Measurements from ENCODE around the gene CGB7.
A peak's percentile ranks its signal among the peaks of the same experiment; 100 is the strongest.
"Not testable (repeated sequence)": the region's sequence is repeated elsewhere in the genome, so short reads cannot be mapped to it uniquely, and the experiment has no call there.

CGB7 gene

DNA sequence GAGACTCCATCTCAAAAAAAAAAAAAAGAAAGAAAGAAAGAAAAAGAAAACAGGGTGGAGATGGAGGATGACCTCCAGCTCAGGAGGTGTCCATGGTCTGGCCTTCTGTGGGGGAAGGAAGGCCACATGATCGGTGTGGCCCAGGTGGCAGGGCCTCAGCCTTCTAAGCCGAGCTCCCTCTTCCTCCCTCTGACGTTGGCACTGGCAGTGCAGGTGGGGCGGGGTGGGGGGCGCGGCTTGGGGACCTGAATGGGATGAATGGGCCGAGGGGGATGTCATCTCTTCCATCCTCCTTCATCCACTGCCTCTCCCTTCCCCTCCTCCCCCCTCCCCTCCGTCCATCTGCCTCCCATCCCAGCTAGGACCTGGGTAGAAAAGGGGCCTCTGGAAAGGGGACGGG, 17.8 kb downstream of the CGB7 start:
- not testable (repeated sequence) for DNase-seq

GRCh38 chr19:49038557-49039276, 18.8 kb downstream of the CGB7 start:
- DNase-seq: not testable (repeated sequence)

GRCh38 chr19:49038111-49038510, 19.4 kb downstream of the CGB7 start:
- DNase-seq: not testable (repeated sequence)

DNA sequence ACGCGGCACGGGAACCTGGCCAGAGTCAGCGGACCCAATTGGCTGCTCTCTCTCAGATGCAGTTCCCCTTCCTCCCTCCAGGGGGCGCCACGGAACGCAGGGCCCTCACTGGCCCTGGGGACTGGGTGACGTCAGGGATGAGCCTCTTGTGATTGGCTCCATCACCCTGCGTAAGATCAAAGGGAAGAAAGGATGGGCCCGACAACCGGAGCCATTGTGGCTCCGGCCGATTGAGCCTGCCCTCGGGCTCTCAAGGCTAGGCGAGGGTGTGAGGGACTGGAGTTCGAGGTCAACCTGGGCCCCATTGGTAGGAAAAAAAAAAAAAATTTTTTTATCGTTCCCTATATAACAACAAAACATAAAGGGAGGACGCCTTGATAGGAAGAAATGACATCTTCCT, 20.7 kb downstream of the CGB7 start, which contains the start of gene CGB1:
CGB1 (minus strand) TSS at position 81 of the 400 bp plus-strand sequence. CDS start 184 bp downstream, outside the sequence.
- DNase-seq: peak; percentile 30

- peak; percentile 52 for DNase-seq
Observed at GRCh38 chr19:49031642-49032301, 25.8 kb downstream of the CGB7 start, which contains the start of gene CGB2. CGB2 (plus strand) TSS chr19:49031890; CDS start chr19:49032096, 206 bp downstream.

GRCh38 chr19:49030323-49030722, 27.2 kb downstream of the CGB7 start:
- DNase-seq: not testable (repeated sequence)

- not testable (repeated sequence) for DNase-seq
Observed at GRCh38 chr19:49029749-49030148, 27.8 kb downstream of the CGB7 start.

GRCh38 chr19:49028686-49029085, 28.9 kb downstream of the CGB7 start:
- not testable (repeated sequence) for DNase-seq

- not testable (repeated sequence) for DNase-seq
Observed at GRCh38 chr19:49025599-49025998, 31.9 kb downstream of the CGB7 start.

- not testable (repeated sequence) for DNase-seq
Observed at GRCh38 chr19:49025088-49025487, 32.5 kb downstream of the CGB7 start.

- DNase-seq: not testable (repeated sequence)
Observed at GRCh38 chr19:49024233-49024632, 33.3 kb downstream of the CGB7 start, which contains the start of gene CGB3. CGB3 (minus strand) TSS chr19:49024333; CDS start chr19:49023971, 362 bp downstream.

DNA sequence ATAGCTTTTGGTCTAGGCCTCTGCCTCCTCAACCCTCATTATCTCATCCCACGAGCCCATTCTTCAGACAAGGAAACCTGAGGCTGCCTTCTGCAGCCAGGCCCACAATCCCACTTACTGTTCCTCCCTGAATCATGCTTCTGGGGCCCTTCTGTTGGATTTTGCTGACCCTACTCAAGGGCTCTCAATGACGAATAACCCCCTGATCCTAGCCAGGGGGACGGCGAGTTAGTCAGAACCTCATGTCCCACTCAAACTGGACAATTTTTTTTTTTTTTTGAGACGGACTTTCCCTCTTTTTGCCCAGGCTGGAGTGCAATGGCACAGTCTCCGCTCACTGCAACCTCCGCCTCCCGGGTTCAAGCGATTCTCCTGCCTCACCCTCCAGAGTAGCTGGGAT, 35.4 kb downstream of the CGB7 start:
- no peak for DNase-seq

DNA sequence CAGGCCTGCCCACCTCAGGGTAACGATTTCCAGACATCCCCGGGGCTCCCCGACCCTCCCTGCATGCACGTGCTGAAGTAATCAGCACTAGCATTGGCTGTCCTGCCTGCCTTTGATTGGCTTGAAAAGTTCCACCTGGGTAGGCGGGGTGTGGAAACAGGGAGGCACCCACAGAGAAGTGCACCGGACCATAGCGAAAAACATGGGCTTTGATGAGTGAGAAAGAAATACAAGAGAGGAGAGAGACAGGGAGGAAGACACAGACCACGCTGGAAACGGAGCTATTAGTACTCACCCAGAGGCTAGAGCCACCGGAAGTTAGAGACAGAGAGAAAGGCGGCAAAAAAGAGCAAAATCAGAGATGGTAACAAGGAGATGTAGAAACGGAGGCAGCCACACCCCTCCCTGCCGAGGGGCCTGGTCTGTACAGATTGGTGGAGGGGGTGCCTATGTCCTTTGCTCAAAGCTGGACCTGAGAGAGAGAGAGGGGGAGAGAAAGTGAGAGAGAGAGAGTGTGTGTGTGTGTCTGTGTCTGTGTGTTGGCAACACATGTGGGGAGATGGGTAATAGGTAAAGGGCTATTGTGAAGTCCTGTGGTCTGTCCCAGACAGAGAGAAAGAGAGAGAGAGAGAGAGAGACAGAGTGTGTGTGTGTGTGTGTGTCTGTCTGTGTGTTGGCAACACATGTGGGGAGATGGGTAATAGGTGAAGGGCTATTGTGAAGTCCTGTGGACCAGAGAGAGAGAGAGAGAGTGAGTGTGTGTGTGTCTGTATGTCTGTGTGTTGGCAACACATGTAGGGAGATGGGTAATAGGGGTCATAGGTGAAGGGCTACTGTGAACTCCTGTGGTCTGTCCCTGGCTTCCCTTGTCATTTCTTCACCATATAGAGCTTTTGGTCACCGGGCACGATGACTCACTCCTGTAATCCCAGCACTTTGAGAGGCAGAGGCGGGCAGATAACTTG, 36.3 kb downstream of the CGB7 start:
- no peak for DNase-seq

DNA sequence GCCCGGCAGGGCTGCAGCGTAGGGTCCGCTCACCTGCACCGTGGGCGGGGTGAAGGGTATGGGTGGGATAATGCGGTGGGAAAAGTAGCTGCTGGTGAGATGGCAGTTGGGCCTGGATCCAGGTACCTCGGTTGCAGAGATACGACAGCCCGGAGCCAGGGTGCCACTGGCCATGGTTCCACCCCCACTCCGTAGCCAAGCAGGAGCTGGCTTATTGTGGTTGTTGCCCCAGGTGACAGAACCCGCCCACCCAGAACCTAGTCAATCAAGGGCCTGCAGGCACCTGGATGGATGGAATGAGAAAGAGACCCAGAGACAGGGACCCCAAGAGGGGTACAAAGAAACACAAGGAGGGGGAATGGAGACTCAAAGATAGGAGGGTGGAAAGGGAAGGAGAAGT, 37.2 kb downstream of the CGB7 start:
- no peak for DNase-seq

- peak; percentile 60 for DNase-seq
Observed at GRCh38 chr19:49019242-49019932, 38.2 kb downstream of the CGB7 start.

DNA sequence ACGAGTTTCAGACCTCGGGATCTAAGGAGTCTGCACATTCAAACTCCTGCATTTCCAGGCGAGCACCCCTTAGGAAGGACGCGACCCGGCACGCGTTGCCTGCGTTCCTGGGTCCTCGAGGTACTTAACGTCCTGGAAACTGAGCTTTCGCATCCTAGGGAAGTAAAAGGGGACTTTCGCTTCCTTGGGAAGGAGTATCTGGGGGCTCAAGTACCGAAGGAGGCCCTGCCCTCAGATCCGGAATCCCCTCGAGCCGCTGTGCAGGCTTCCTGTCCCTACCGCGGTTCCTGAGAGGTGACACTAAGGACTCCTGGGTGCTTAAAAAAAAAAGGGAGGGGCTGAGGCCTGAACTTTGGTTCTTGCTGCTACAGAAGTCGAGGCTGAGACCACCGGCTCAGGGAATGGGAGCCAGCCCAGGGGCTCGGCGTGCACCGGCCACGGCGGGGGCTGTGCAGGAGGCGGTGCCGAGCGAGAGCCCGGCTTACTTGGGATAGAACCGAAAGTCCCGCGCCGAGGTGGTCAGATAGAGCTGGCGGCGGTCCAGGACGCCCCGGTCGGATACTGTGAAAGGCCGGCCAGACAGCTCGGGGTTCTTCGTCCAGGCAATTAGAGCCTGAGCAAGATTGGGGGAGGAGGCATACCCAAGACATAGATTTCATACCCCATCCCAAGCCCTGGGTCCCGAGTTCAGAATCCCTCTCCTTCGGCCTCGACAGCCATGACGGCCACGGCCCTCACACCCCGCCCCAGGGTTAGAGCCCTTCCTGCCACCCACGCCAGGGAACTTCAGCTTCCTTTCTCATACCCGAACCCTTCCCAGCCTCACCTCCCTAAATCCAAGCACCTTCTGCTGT, 38.9 kb downstream of the CGB7 start:
- DNase-seq: not testable (repeated sequence)

- peak; percentile 64 for DNase-seq
Observed at GRCh38 chr19:49017666-49018351, 39.7 kb downstream of the CGB7 start.

- DNase-seq: no peak
Observed at GRCh38 chr19:49017041-49017665, 40.4 kb downstream of the CGB7 start, which contains the start of gene LHB. LHB (minus strand) TSS chr19:49017091; CDS start chr19:49017081, 10 bp downstream.

DNA sequence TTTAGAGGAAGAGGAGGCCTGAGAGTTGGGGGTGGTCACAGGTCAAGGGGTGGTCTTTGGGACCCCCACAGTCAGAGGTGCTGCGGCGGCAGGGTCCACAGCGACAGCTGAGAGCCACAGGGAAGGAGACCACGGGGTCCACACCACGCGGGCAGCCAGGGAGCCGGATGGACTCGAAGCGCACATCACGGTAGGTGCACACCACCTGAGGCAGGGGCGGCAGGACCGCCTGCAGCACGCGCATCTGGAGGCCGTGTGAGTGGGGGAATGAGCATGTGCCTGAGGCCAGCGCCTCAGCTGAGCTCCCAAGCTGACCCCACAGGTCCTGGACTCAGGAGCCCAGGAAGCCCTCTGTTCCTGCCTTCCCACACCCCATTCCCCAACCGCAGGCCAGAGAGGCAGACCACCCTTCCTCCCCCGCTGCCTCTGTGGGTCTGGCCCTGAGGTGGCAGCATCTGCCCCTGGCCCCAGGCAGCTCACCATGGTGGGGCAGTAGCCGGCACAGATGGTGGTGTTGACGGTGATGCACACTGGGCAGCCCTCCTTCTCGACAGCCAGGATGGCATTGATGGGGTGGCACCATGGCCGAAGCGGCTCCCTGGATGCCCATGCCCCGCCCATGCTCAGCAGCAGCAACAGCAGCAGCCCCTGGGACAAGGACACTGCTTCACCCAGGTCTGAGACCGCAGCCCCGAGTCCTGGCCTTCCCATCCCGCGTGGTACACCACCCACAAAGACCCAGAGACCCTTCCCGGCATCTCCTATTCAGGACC, 41.3 kb downstream of the CGB7 start:
- no peak for DNase-seq

Measured in activated gamma-delta T cell treated with Interleukin-2 at 50 U/mL for 16 hours (primary cell).